T-helper 2 cell treated with Interferon-gamma antibody and Interleukin-4, amounts not matched to agents 100 ng/mL and 5 ng/mL, for 36 hours (primary cell): Measurements from ENCODE around the gene SERGEF. TPM values are rescaled to one million over a fixed set of nuclear protein-coding genes. Genes with fewer than 3 reads are reported as not detected.

Experiments
- intact Hi-C: fragments of 100-400 bp; cut with micrococcal nuclease; formaldehyde crosslinking; loops from one replicate; pipeline ENCODE4 v1.15.1; 2023
- total RNA-seq: library from RNA; stranded (reverse); gene quantifications from 2 replicates; pipeline ENCODE4 v1.2.3, GENCODE V29; 2022

SERGEF gene
- total RNA-seq, 1 donor from 2014 or later: 32.6 TPM

DNA sequence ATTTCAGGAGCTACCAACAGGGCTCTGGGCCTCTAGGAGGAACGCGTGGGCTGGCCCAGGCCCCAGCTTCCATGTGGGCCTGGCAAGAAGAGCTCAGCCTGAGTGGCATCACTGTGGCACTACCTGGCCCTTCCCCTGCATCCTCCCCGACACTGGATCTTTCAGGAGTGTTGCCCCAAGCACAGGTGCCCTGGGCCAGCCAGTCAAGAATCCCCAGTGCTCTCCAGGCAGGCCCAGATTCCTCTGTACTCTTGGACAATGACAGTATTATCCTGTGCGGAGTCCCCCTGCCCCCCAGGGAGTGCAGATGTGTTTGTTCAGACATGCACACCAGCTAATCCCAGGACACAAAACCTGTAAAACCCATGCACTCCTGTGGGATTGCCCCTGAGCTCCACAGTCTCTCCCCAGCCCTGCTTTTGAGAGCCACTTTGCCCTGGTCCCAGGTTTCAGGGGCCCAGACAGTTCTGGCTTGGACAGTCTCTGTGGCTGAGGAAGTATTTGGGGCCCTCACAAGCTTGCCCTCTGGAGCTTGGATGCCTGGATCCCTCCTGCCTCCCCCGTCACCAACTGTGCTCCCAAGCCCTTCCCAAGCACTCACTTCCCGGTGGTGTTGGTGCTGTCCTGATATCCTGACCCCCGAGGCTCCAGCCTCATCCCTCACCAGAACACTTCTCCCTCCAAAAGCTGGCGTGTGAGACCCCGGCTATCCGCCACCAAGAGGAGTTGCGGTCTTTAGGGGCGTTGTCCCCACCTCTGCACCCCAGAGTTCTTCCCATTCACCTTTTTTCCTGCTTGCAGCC, 238.4 kb downstream of the SERGEF start:
- intact Hi-C loops: no loop called here

GRCh38 chr11:17773674-17774073, 239.2 kb downstream of the SERGEF start:
- intact Hi-C loops: no loop called here

GRCh38 chr11:17772704-17773600, 239.9 kb downstream of the SERGEF start:
- intact Hi-C loops: no loop called here

DNA sequence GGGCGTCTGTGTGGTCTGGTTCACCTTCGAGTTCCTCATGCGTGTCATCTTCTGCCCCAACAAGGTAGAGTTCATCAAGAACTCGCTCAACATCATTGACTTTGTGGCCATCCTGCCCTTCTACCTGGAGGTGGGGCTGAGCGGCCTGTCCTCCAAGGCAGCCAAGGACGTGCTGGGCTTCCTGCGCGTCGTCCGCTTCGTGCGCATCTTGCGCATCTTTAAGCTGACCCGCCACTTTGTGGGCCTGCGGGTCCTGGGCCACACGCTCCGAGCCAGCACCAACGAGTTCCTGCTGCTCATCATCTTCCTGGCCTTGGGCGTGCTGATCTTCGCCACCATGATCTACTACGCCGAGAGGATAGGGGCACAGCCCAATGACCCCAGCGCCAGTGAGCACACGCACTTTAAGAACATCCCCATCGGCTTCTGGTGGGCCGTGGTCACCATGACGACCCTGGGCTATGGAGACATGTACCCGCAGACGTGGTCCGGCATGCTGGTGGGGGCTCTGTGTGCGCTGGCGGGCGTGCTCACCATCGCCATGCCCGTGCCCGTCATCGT, 240.9 kb downstream of the SERGEF start:
- intact Hi-C loops: no loop called here

GRCh38 chr11:17771415-17771814, 241.4 kb downstream of the SERGEF start:
- intact Hi-C loops: no loop called here

DNA sequence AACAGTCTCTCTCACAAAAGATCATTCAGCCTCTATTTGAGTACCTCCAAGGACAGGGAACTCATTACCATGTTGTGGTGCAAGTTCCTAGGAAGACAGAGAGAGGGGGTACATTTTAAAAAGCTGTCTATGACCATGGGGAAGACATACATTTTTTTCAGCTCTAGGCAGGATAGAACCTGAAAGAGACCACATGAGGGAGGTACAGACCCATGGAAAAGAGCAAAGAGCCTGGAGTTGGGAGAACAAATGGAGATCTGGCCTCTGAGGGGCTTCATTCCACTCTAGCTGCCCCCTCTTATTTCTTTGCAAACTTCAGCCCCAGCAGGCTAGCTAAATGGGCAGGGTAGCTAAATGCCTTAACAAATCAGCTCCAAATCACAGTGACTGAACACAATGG, 241.9 kb downstream of the SERGEF start:
- intact Hi-C loops: no loop called here

GRCh38 chr11:17770048-17770652, 242.7 kb downstream of the SERGEF start:
- intact Hi-C loops: no loop called here

- intact Hi-C loops: no loop called here
These were observed 243.6 kb downstream of the SERGEF start for GRCh38 chr11:17769218-17769617.

DNA sequence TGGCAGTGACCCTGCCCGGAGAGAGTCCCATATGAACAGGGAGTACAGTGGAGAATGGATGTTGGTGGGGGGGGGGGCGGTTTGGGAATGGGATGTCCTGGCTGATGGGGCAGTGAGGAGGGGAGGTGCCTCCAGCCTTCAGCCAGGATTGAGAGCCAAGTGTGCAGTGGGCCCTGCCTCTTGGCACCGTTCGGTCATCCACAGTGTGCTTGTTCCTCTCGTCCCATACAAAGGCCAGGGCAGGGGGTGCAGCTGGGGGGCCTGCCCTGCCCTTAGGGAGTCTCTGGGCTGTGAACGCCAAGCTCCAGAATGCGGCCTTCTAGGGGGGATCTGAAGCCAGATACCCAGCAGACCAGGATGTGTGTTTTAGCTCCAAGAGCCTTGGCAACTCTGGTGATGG, 244.3 kb downstream of the SERGEF start:
- intact Hi-C loops: no loop called here

GRCh38 chr11:17767914-17768313, 244.9 kb downstream of the SERGEF start:
- intact Hi-C loops: no loop called here

DNA sequence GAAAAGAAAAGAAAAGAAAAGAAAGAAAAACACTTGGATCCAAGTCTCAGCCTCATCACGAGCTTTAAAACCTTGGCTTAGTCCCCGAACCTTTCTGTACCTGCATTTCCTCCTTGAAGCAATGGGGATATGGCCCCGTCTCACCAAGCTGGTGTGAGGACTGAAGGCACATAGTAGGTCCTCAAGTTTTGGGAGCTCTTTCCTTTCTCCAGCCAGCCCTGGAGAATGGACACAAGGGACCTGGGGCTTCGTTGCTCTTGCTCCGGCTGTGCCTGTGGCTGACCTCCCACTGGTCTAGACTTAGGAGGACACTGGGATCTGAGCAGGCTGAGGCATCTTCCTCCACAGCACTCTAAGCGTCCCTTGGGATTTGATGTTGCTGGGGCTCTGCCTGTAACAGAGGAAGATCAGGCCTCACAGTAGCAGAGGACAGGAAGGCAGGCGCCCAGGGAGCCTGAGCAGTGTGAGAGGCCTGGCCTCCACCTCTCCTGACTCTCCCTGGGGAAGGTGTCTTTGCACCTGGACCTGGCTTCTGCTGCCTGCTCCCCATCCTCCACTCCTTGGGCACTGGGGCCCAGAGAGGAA, 245.5 kb downstream of the SERGEF start:
- intact Hi-C loops: no loop called here

DNA sequence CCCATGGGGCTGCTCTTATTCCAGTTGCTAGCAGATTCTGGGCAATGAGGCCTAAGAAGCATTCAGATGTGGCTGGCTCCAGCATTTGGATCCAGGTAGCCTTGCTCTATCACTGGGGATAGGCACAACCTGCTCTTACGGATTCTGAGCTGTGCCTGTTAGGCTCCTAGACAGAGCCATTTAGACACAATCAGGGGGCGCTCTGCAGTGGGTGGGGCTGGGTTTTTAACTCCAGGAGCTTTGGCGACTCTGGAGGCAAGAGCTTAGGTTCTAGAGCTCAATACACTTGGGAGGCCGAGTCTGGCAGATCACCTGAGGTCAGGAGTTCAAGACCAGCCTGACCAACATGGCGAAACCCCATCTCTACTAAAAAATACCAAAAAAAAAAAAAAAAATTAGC, 246.3 kb downstream of the SERGEF start:
- intact Hi-C loops: no loop called here

DNA sequence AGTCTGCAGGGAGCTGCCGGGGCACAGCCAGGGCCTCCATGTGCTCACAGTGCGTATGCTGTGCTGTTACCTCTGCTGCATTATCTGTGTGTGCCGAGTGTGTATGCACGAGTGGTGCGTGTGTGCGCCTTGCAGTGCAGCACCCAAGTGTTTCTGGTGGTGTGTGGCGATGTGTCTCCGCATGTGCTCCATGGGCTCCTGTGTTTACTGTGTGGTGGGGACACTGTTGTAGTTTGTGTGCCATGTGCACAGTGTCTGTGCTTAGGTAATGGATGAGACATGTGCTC, 246.8 kb downstream of the SERGEF start:
- intact Hi-C loops: no loop called here

GRCh38 chr11:17765356-17766072, 247.3 kb downstream of the SERGEF start:
- intact Hi-C loops: no loop called here

GRCh38 chr11:17764446-17765218, 248.2 kb downstream of the SERGEF start:
- intact Hi-C loops: no loop called here

GRCh38 chr11:17763703-17764102, 249.1 kb downstream of the SERGEF start:
- intact Hi-C loops: no loop called here

DNA sequence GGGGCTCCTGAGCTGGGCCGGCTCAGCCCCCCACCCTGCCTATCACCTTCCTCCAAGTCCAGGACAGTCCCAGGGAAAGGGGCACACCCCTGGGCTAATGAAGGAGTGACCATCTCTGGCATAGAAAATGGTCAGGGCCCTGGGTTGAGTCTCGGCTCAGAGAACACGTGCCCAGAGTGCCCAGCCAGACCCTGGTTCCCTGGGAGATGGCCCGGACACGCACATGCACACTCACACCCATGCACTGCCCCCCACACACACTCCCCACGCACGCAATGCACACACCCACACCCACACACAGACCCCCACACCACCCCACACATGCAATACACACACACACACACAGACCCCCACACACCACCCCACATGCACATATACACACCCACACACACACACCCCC, 249.6 kb downstream of the SERGEF start:
- intact Hi-C loops: no loop called here

- intact Hi-C loops: no loop called here
These were observed 250.4 kb downstream of the SERGEF start for GRCh38 chr11:17762309-17762974.
